RPMI8226 (cell line): Measurements from ENCODE around the gene PARD3.

Experiments used
- DNase-seq: peaks from one replicate; pipeline ENCODE4 v3.0.0-alpha.2; 2015

Gene PARD3

GRCh38 chr10:34109952-34110702, 705.0 kb downstream of the PARD3 start:
- no peak for DNase-seq

DNA sequence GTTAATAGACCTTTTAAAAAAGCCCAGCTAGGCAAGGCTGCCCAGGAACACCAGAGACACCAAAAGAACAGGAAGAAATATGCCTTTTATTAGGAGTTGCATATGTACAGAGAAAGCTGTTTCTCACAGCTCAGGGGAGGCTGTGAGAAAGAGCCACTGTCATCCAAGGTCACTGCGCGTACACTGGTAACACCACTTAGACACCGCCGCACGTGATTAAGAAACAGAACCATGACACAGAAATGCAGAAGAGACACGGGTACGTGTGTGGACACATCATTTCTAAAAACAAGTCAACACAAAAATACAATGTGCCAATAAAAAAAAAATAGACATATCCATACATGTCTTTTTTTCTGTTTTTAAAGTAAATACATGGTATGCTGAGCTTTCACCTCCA, 705.6 kb downstream of the PARD3 start:
- no peak for DNase-seq

GRCh38 chr10:34107626-34108516, 707.2 kb downstream of the PARD3 start:
- DNase-seq, result no peak

DNA sequence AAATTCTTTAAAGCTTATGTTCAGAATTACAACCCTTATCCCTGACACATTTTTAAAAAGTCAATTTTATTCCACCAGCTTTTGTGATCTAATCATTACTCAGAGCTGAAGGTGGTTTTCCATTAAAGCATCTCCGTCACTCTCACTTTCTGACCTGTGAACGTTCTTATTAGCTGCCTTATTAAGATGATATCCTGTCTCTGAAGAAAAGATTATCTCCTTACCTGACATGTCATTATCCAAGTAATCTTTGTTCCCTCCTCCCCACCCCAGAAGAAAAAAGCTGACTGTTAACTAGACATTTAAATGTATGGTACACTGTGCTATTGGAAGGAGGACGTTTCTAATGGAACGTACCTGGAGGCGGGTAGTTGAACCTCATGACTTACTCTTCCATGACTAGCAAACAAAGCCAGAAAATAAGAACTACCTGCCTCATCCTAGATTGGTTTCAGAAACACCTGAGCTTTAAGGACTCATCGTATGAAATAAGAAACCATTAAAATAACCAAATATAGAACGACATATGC, 708.7 kb downstream of the PARD3 start:
- DNase-seq, result no peak

GRCh38 chr10:34104829-34105572, 710.1 kb downstream of the PARD3 start:
- no peak for DNase-seq

GRCh38 chr10:34102893-34103506, 712.1 kb downstream of the PARD3 start:
- no peak for DNase-seq

- DNase-seq, result no peak
Measured at GRCh38 chr10:34102237-34102673, 712.8 kb downstream of the PARD3 start.

DNA sequence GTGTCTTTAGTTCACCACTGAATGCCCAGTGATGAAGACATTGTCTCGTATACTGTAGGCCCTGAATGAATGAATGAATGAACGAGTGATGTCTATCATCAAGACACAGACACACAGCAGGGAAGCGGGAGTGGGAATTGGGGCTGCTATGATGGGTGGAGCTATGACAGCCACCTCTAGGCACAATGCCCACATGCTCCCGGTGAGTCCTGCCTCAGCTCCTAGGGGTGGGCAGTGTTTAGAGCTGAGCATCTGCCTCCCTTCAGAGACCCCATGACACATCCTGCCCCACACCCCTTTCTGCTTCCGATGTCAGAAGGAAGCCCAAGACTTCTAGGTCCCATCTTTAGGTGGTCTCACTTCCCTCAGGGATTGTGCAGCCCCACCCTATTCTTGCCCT, 714.1 kb downstream of the PARD3 start:
- DNase-seq, result no peak

- no peak for DNase-seq
Measured at GRCh38 chr10:34098821-34099567, 716.1 kb downstream of the PARD3 start.

GRCh38 chr10:34097682-34098081, 717.4 kb downstream of the PARD3 start:
- DNase-seq, result no peak

DNA sequence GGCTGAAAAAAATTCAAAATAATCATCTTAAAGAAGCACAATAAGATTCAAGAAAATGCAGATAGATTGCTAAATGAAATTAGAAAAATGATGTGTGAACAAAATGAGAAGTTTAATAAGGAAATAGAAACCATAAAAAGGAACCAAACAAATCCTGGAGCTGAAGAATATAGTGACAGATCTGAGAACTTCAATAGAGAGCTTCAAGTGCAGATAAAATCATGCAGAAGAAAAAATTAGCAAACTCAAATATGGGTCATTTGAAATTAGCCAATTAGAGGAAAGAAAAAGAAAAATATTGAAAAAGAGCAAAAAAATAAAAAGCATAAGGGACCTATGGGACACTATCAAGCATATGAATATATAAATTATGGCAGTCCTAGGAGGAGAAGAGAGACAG, 720.1 kb downstream of the PARD3 start:
- DNase-seq, result no peak

- DNase-seq, result no peak
Measured at GRCh38 chr10:34094146-34094696, 720.9 kb downstream of the PARD3 start.

DNA sequence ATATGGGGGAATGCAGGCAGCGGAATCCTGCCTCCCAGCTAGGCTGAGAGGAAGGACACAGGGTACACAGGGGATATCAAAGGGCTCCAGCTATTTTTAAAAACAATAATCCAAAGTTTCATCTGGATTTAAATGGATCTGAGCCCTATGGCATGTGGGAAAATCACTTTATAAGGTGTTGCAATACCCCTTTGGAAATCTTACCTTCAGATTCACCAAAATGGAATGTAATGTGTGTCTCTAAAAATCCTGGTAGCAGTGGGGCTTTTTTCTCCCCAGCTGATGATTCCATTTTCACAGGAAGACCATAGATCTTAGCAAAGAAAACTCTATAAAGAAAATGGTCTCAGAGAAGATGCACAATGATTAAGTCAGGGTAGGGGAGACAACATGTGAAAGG, 722.2 kb downstream of the PARD3 start:
- DNase-seq, result no peak

GRCh38 chr10:34091635-34092195, 723.4 kb downstream of the PARD3 start:
- no peak for DNase-seq

GRCh38 chr10:34089253-34089652, 725.8 kb downstream of the PARD3 start:
- no peak for DNase-seq

DNA sequence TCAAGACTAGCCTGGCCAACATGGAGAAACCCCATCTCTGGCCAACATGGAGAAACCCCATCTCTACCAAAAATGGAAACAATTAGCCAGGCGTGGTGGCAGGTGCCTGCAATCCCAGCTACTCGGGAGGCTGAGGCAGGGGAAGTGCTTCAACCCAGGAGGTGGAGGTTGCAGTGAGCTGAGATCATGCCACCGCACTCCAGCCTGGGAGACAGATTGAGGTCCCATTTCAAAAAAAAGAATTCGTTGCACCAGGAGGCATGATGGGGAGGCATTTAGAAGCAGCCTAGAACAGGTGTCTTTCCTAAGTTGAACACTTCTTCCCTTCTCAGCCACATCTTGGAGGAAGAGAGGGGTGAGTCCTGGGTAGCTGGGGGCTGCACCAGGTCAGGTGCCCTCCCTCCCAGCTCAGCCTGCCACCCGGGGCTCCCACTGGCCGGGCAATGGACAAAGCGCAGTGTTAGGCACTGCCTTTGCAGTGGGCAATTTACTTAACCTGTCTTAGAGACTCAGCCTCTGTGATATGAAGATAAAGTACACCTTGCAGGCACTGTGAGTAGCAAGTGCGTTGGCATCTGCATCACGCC, 726.8 kb downstream of the PARD3 start:
- DNase-seq, result no peak

- DNase-seq, result no peak
Measured at GRCh38 chr10:34087095-34087418, 728.0 kb downstream of the PARD3 start.

DNA sequence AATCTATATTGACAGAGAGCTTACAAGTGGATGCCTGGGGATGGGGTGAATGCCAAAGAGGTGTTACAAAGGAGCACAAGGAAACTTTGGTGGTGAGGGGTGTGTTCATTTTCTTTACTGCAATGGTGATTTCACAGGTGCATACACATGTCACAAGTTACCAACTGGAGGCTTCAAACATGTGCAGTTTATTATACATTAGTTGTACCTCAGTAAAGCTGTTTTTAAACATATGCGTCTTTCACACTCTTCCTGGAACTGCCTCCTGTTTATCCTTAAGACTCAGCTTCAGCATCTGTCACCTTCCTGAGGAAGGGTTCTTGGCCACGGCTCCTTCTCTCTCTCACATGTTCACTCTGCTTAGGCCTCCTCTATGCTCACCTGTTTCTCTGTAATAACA, 731.5 kb downstream of the PARD3 start:
- DNase-seq, result no peak

DNA sequence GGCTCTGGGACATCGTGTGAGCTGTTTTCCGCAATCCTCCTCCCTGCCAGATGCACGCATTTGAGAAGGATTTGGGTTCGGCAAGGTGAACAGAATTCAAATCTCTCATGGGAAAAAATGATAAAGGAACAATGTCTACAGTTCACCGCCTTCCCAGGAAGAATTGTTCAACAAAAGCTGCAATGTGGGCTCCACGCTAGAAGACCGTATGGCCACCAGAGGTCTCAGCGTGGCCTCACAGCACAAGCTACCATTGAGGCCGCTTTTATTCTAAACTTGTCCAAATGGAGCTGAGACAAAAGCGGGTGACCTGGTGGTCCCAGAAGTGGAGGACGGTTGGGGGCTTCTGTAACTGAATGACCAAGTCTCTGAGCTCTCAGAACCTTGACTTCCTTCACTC, 733.1 kb downstream of the PARD3 start:
- DNase-seq, result no peak

GRCh38 chr10:34081347-34081743, 733.8 kb downstream of the PARD3 start:
- DNase-seq, result peak; percentile 9
